ENCODE measurements around the gene F5. TPM values are rescaled to one million over a fixed set of nuclear protein-coding genes. Genes with fewer than 3 reads are reported as not detected.
A peak's percentile ranks its signal among the peaks of the same experiment; 100 is the strongest.
"Not testable (repeated sequence)": the region's sequence is repeated elsewhere in the genome, so short reads cannot be mapped to it uniquely, and the experiment has no call there.

The F5 gene
- total RNA-seq, 1 donor from 2014 or later = not detected

- DNase-seq (ENCODE audit: low read depth in 2 of 2) = peak; percentile 66 to 78
Observed at GRCh38 chr1:169546087-169546995, 39.9 kb downstream of the F5 start.

- DNase-seq (ENCODE audit: low read depth in 2 of 2) = no peak
Observed at GRCh38 chr1:169545472-169545871, 40.8 kb downstream of the F5 start.

GRCh38 chr1:169538998-169539871 lies 47.0 kb downstream of the F5 start:
- DNase-seq (ENCODE audit: low read depth in 2 of 2) = no peak

- DNase-seq (ENCODE audit: low read depth in 2 of 2) = no peak
Observed at GRCh38 chr1:169534653-169535052, 51.6 kb downstream of the F5 start.

GRCh38 chr1:169533528-169534190 lies 52.6 kb downstream of the F5 start:
- DNase-seq (ENCODE audit: low read depth in 2 of 2) = not testable (repeated sequence)

GRCh38 chr1:169530448-169530847 lies 55.8 kb downstream of the F5 start:
- DNase-seq (ENCODE audit: low read depth in 2 of 2) = no peak

GRCh38 chr1:169529068-169529642 lies 57.1 kb downstream of the F5 start:
- no peak for DNase-seq (ENCODE audit: low read depth in 2 of 2)

- DNase-seq (ENCODE audit: low read depth in 2 of 2) = no peak
Observed at GRCh38 chr1:169528215-169529067, 57.8 kb downstream of the F5 start.

- DNase-seq (ENCODE audit: low read depth in 2 of 2) = no peak
Observed at GRCh38 chr1:169527451-169528214, 58.6 kb downstream of the F5 start.

- no peak for DNase-seq (ENCODE audit: low read depth in 2 of 2)
Observed at GRCh38 chr1:169527001-169527400, 59.3 kb downstream of the F5 start.

- no peak for DNase-seq (ENCODE audit: low read depth in 2 of 2)
Observed at GRCh38 chr1:169526120-169526832, 60.0 kb downstream of the F5 start.

GRCh38 chr1:169525391-169525790 lies 60.9 kb downstream of the F5 start:
- no peak for DNase-seq (ENCODE audit: low read depth in 2 of 2)

- DNase-seq (ENCODE audit: low read depth in 2 of 2) = no peak
Observed at GRCh38 chr1:169523904-169524303, 62.4 kb downstream of the F5 start.

- DNase-seq (ENCODE audit: low read depth in 2 of 2) = no peak
Observed at GRCh38 chr1:169521226-169521625, 65.1 kb downstream of the F5 start.

- no peak for DNase-seq (ENCODE audit: low read depth in 2 of 2)
Observed at GRCh38 chr1:169517558-169518186, 68.6 kb downstream of the F5 start.

- DNase-seq (ENCODE audit: low read depth in 2 of 2) = no peak
Observed at GRCh38 chr1:169515641-169516040, 70.6 kb downstream of the F5 start.

- no peak for DNase-seq (ENCODE audit: low read depth in 2 of 2)
Observed at GRCh38 chr1:169514566-169515270, 71.6 kb downstream of the F5 start.

- no peak for DNase-seq (ENCODE audit: low read depth in 2 of 2)
Observed at GRCh38 chr1:169513208-169513607, 73.1 kb downstream of the F5 start.
